ENCODE results near the gene MRM1.
A peak's percentile ranks its signal among the peaks of the same experiment; 100 is the strongest.

MRM1 gene, protein sequence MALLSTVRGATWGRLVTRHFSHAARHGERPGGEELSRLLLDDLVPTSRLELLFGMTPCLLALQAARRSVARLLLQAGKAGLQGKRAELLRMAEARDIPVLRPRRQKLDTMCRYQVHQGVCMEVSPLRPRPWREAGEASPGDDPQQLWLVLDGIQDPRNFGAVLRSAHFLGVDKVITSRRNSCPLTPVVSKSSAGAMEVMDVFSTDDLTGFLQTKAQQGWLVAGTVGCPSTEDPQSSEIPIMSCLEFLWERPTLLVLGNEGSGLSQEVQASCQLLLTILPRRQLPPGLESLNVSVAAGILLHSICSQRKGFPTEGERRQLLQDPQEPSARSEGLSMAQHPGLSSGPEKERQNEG

DNA sequence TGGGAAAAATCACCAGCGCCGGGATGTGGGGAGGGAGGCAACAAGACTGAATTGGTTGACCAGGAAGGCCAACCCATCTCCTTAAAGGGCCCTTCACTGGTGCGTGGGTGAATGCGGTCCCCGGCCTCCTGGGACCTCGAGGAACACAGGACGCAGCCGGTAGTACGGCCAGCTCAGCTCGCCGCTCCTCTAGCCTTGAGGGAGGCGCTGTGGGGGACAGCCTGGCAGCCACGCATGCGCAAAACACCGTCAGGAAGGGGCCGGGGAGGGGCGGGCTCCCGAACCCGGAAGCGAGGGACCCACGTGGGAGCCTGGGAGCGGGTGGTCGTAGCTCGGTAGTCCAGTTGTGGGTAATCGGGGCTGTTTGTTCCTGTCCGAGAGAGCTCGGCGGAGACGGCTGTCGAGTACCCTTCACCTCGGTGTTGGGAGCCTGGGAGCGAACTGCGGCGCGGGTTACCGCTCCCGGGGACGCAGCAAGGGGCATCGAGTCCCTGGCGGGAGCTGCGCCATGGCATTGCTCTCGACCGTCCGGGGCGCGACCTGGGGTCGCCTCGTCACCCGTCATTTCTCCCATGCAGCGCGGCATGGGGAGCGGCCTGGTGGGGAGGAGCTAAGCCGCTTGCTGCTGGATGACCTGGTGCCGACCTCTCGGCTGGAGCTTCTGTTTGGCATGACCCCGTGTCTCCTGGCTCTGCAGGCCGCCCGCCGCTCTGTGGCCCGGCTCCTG is at the start of gene MRM1:
TSS of gene MRM1 (plus strand) at position 281 of the 727 bp plus-strand sequence. CDS start at position 509, 228 bp downstream.
- H3K4me1 Mint-ChIP-seq, result peaks cover 21% of the 10 kb centered on the region
- H3K36me3 Mint-ChIP-seq (ENCODE audit: low read depth), result no peaks in the 10 kb centered on the region
- H3K27ac Mint-ChIP-seq, result peak within 1 kb of the TSS; percentile 75 to 93 (median 81)
- no peaks in the 10 kb centered on the region for H3K9me3 Mint-ChIP-seq
- TF ChIP-seq CTCF (IDR thresholded peaks at IDR 0.05; ENCODE audit: unreplicated experiment in 3 of 3), result no peak
- no peaks in the 10 kb centered on the region for H3K27me3 Mint-ChIP-seq (ENCODE audit: low read depth)
- peak within 1 kb of the TSS; percentile 91 to 94 (median 93) for H3K4me3 Mint-ChIP-seq

GRCh38 chr17:36553459-36553858 is 47.9 kb upstream of the MRM1 start:
- Mint-ChIP-seq H3K4me1 (peaks cover 4% of the 10 kb centered on the region), H3K9me3 (no peaks in the 10 kb centered on the region), H3K4me3 (no peak overlapping the region), H3K36me3 (ENCODE audit: low read depth) (peaks cover 33% of the 10 kb centered on the region), H3K27me3 (ENCODE audit: low read depth) (no peaks in the 10 kb centered on the region), H3K27ac (no peak overlapping the region)
- no peak for TF ChIP-seq CTCF (IDR thresholded peaks at IDR 0.05; ENCODE audit: unreplicated experiment in 3 of 3)

DNA sequence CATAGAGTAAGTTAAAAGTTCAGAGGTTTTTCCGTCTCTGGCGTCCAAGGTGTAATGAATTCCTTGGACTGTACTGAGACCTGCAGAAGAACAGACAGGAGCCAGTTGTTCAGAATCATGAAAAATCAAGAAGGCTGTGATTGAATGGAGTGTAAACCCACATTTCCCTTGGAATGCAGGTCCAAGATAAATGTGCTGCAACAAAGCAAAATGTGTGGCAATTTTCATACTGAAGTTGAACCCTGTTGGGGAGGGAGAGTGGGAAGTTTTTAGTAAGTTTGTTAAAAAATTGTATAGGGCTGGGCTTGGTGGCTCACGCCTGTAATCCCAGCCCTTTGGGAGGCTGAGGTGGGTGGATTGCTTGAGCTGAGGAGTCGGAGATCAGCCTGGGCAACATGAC is 35.3 kb upstream of the MRM1 start:
- Mint-ChIP-seq H3K27me3 (ENCODE audit: low read depth) (no peaks in the 10 kb centered on the region), H3K4me3 (no peak overlapping the region), H3K9me3 (no peaks in the 10 kb centered on the region), H3K36me3 (ENCODE audit: low read depth) (peaks cover 70% of the 10 kb centered on the region), H3K27ac (no peak overlapping the region), H3K4me1 (no peaks in the 10 kb centered on the region)
- no peak for TF ChIP-seq CTCF (IDR thresholded peaks at IDR 0.05; ENCODE audit: unreplicated experiment in 3 of 3)

- H3K9me3 Mint-ChIP-seq, result no peaks in the 10 kb centered on the region
- peaks cover 57% of the 10 kb centered on the region for H3K36me3 Mint-ChIP-seq (ENCODE audit: low read depth)
- no peak overlapping the region for H3K27ac Mint-ChIP-seq
- H3K27me3 Mint-ChIP-seq (ENCODE audit: low read depth), result no peaks in the 10 kb centered on the region
- no peak overlapping the region for H3K4me3 Mint-ChIP-seq
- no peaks in the 10 kb centered on the region for H3K4me1 Mint-ChIP-seq
- no peak for TF ChIP-seq CTCF (IDR thresholded peaks at IDR 0.05; ENCODE audit: unreplicated experiment in 3 of 3)
Measured at GRCh38 chr17:36575028-36575427, 26.4 kb upstream of the MRM1 start.

DNA sequence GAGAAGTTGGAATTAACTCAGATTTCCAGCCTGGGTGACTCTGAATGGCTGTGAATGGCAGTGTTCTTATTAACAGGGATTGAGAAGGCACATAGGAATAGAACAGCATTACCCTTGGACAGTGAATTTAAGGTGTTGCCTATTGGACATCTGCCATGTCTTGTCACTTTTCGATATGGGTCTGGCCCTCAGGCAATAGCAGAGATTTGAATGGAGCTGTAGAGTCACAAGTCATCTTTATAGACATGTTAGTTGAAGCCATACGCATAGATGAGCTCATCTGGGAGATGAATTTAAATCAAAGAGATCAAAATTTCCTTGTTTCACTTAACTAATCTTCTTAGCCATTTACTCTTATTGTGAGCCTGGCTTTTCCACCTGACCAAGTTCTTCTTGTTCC is 24.6 kb upstream of the MRM1 start:
- no peak overlapping the region for H3K4me3 Mint-ChIP-seq
- no peaks in the 10 kb centered on the region for H3K9me3 Mint-ChIP-seq
- H3K27ac Mint-ChIP-seq, result no peak overlapping the region
- H3K36me3 Mint-ChIP-seq (ENCODE audit: low read depth), result peaks cover 70% of the 10 kb centered on the region
- no peak for TF ChIP-seq CTCF (IDR thresholded peaks at IDR 0.05; ENCODE audit: unreplicated experiment in 3 of 3)
- H3K4me1 Mint-ChIP-seq, result no peaks in the 10 kb centered on the region
- H3K27me3 Mint-ChIP-seq (ENCODE audit: low read depth), result no peaks in the 10 kb centered on the region

Measured in nephron (organoid).